Central memory CD4-positive, alpha-beta T cell (primary cell): ENCODE data around the gene FCN2.

ENCODE experiments used
- DNase-seq: peaks from one replicate; pipeline ENCODE4 v3.0.0; 2022
- total RNA-seq, 3 experiments: gene quantifications; one replicate each; lab custom pipeline; 2026; lab: John Stamatoyannopoulos, UW

The FCN2 gene
- total RNA-seq: 0 to 0.19 (median 0) reads per million in 3 experiments

DNA sequence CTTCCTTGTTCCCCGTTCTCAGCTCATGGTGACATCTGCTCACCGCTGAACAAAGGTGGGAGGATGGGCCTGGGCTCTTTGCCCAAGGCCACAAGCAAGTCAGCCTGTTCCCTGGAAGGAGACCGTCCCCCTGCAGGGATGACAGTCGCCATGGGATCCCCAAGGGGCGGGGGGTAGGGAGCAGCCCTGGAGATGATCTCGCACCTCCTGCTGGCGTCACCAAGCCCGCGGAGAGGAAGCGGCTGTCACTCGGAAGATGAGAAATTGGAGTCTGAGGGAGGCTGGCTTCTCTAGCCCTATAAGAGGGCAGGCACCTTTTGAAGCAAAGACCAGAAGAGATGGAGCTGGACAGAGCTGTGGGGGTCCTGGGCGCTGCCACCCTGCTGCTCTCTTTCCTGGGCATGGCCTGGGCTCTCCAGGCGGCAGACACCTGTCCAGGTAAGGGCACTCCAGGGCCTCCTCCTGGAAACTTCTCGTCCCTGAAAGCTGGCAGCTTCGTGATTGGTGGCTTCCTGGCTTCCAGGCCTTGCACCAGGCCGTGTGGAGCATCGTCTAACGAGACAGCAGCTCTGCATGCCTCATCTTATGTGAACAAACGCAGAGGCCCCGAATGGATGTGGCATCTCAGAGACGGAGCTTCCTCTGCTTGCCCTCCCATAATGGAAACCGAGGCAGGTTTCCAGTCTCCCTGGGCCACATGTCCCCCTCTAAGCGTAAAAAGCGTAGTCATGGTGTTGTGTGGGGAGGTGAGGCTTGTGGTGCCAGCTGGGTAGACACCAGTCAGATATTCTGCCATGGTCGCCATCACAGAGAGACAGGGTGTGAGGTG, at the start of gene FCN2:
FCN2 (plus strand) TSS at position 327 of the 829 bp plus-strand sequence; CDS start at position 339, 12 bp downstream.
- DNase-seq: no peak

GRCh38 chr9:134830926-134831720, 49.5 kb upstream of the FCN2 start:
- no peak for DNase-seq

DNA sequence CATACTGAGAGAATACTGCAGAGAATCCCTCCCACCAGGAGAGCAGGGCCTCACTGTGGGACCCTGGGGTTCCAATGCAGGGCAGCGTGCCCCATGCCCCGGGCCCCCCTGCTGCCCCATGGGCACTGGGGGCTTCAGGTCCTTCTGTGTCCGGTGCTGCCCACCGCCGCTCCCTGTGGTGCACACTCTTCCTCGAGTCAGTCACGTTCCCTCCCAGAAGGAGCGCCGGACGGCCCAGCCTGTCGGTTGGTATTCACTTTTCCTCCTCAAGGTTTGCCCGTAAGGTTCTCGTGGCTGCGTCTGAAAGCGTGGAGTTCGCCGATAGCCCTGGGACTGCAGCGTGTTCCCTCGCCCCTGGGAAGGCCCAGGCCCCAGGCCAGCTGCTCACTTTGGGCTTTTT, 48.1 kb upstream of the FCN2 start:
- no peak for DNase-seq

GRCh38 chr9:134833294-134833880, 47.2 kb upstream of the FCN2 start:
- no peak for DNase-seq

GRCh38 chr9:134834217-134834956, 46.2 kb upstream of the FCN2 start:
- DNase-seq: no peak

DNA sequence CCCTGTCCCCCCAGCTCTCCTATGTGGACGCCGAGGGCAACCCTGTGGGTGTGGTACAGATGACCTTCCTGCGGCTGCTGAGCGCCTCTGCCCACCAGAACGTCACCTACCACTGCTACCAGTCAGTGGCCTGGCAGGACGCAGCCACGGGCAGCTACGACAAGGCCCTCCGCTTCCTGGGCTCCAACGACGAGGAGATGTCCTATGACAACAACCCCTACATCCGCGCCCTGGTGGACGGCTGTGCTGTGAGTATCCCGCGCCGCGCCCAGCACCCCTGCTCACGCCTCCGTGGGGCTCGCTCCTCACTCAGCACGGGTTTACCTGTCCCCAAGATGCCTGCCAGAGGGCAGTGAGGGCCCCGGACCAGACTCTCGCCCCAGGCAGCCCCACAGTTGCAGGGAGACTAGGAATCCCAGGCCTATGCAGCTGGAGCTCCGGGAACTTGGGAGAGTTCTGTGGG, 45.6 kb upstream of the FCN2 start:
- DNase-seq: no peak

- no peak for DNase-seq
Observed at GRCh38 chr9:134835448-134835847, 45.2 kb upstream of the FCN2 start.

- DNase-seq: no peak
Observed at GRCh38 chr9:134835987-134836386, 44.6 kb upstream of the FCN2 start.

- no peak for DNase-seq
Observed at GRCh38 chr9:134836406-134836970, 44.1 kb upstream of the FCN2 start.

GRCh38 chr9:134837529-134837928, 43.1 kb upstream of the FCN2 start:
- no peak for DNase-seq

DNA sequence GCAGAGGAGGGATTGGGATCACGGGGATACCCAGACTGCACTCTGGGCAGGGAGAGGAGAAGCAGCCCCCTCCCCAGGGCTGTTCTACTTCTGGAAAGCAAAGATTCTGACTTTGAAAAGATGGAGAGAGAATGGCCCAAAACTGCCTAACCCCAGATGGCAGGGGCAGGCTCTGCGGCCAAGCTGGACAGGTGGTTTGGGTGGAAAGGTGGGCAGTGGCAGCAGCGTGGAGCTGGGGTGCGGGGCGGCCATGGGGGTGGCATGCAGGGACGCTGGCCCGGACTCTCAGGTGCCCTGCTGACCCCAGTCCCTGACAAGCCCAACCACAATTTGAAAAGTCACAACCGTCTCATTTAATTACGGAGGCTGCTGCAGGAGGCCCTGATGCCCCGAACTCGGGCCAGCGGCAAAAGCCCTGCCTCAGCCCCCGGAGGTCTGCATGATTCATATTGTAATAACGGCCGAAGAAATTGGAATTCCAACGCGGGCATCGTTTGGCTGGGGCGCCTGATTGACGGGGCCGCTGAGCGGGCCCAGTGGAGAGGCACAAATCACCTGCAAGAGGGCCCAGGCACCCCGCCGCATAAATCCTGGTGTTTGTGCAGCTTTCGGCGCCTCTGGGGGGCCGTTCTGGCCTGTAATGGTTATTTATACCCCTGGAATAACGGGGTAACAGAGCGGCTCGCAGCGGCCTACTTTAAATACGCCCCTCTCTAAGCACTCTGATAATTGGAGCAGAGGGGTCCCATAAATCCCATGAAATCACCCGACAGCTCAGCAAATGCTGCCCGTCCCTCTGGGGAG, 41.8 kb upstream of the FCN2 start:
- no peak for DNase-seq

DNA sequence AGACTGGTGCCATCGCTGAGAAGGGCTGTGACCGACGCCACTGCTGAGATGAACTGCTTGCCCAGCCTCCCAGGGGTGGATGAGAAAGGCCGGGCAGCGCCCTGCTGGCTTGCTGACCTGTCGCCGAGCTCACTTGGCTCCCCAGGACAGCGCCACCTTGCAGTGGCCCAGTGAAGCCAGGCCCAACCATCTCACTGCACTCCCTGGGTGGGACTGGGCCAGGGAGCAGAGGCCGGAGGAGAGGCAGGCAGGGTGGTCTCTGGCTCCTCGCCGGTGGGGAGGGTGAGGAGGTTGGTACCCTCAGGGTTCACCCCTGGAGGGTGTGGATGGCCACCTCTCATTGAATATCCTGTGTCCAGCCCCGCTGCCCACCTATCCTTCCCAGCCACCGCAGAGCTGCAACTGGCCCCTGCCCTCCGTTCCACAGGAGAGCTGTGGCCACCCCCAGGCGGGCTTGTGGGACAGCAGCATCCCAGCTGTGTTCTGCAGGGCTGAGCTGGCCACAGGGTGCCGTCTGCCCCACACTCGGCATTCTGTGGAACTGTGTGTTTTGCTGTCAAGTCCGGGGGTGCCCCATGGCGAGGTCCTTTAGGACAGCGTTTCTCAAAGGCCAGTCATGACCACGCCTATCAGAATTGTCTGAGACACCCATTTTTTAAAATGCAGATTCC, 41.0 kb upstream of the FCN2 start:
- DNase-seq: no peak

DNA sequence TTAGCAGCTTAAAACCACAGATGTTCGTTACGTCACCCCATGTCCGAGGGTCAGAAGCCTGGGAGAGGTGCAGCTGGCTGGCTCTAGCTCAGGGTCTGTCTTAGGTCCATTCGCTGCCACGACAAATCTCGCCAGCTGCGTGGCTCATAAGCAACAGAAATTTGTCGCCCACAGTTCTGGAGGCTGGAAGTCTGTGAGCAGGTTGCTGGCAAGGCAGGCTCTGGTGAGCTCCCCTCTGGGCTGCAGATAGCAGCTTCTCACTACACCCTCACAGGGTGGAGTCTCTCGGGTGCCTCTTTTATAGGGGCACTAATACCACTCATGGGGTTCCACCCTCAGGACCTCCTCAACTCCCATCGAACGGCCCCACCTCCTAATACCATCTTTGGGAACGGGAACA, 40.1 kb upstream of the FCN2 start:
- no peak for DNase-seq

DNA sequence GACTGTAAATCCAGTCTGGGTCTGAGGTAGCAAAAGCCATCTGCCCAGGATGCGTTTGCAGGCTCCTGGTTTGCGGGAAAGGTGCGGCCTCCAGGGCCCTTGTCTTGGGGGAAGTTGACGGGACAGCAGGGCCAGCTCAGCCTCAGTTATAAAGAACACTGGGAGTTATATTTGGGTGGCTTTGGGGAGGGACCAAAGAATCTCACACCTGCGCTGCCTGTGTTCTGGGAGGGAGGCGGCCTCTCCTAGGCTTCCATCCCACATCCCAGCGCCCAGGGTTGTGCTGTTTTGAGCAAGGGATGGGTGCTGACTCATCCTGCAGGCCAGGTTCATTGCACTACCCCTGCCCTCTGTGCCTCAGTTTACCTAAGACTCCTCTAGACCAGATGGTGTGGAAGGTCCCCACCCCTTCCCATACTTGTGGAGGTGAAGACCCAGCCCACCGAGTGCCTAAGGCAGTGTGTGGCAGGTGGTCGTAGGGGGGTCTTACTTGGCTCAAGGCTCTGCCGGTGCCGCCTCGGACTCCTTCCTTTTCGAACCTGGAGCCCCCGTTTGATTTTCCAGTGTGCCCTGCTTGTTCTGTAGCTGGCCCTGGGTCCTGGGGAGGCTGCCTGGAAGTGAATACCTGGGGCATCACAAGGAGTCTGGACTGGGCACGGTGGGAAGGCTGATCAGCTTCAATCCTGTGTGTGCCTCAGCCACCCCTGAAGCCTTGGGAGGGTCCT, 39.3 kb upstream of the FCN2 start:
- DNase-seq: no peak

DNA sequence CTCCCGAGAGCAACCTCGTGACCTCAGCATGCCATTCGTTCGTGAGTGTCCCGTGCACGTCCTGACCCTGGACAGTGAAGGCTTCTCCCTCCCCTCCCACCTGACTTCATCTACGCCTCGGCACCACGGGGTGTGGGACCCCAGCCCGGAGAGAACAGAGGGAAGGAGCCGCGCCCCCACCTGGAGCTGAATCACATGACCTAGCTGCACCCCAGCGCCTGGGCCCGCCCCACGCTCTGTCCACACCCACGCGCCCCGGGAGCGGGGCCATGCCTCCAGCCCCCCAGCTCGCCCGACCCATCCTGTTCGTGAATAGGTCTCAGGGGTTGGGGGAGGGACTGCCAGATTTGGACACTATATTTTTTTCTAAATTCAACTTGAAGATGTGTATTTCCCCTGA, 38.3 kb upstream of the FCN2 start:
- DNase-seq: no peak

- DNase-seq: no peak
Observed at GRCh38 chr9:134843740-134844139, 36.9 kb upstream of the FCN2 start.

DNA sequence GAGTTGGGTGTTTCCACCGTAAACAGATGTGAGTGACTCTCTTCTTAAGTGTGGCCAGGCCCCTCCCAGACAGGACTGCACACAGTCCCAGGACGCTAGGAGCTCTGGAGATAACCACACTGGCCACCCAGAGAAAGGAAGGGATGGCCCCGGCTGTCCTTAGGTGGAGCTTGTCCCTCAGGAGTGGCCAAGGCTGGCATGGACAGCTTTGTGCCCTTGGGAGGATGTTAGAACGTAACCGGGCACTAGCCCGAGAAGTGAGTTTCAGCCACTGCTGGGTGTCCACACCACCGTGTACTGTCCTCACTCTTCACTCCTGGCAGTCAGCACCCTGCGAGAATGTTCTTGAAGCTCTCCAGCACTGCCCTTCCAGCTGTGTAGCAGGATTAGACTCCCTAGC, 35.8 kb upstream of the FCN2 start:
- no peak for DNase-seq

DNA sequence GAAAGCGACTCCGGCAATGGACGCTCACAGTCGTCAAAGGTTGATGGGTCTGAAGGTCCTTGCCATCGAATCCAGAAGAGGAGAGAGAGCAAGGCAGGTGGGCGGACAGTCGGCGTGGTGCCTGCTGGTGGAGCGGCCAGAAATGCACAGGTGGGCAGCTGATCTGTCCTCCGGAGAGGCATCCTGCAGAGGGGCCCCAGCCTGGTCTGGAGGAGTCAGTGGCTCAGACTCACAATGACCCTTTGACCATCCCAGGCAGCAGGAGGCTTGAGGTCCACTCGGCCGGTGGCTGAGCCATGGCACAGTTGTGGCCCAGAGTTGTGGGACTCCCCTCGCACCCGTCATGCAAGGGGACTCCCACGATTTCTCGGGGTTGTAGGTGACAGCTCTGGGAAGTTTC, 34.4 kb upstream of the FCN2 start:
- DNase-seq: no peak

- no peak for DNase-seq
Observed at GRCh38 chr9:134846699-134847098, 33.9 kb upstream of the FCN2 start.

DNA sequence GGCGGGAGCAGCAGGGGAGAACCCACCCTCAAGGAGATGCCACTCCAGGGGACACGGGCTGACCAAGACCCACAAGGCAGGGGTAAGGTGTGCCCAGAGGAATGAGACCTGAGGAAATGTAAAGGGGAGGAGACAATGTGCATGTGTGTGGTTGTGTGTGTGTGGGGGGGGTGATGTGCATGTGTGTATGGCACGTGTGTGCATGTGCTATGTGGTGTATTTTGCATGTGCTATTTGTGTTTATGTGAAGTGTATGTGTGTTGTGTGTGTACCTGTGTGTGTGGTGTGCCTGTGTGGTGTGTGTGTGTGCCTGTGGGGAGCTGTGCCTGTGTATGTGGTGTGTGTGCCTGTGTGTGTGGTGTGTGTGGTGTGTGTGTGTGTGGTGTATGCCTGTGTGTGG, 33.5 kb upstream of the FCN2 start:
- DNase-seq: no peak
